Measurements from ENCODE around the gene NEK1. TPM values are rescaled to one million over a fixed set of nuclear protein-coding genes. Genes with fewer than 3 reads are reported as not detected.

The NEK1 gene
- total RNA-seq, 1 experiment from 2014 or later, result 6.0 TPM

DNA sequence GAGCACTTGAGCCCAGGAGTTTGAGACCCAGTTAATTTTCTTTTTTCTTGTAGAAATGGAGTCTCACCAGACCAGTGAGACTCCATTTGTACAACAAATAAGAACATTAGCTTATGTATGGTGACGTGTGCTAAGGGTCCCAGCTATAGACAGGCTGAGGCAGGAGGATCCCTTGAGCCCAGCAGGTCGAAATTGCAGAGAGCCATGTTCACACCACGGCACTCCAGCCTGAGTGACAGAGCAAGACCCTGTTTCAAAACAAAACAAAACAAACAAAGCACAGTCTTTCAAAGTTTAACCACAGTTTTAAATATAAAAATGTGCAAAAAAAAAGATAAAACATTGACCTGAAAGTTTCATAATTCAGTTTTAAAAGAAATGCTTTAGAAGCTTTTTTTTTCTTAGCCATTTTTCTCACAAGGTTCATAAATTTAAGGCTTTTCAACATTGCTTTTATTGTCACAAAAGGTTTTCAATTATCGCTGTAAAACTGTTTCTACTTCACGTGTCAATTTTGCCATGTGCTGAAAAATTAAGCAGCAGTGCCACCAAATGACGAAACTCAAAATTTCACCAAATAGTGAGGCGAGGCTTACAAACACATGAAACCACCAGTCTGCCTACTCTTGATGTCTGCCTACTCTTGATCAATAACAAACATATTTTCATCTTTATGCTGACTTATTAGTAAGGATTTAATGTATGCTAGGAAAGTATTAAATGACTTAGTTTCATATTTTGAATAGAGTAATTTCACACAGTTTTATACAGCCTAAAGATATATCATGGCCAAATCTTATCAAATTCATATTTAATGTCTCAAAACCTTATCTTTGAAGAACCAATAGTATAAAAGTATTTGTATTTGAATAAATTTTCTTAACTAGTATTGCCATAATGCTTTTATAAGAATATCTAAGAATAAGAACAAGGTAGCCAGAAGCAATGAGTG, 126.3 kb downstream of the NEK1 start:
- H3K4me3 Mint-ChIP-seq (ENCODE audit: low read depth, unreplicated experiment), result no peak overlapping the region
- H3K4me1 Mint-ChIP-seq (ENCODE audit: low read depth, unreplicated experiment), result no peaks in the 10 kb centered on the region
- H3K36me3 Mint-ChIP-seq (ENCODE audit: insufficient read depth, unreplicated experiment), result no peaks in the 10 kb centered on the region
- H3K27me3 Mint-ChIP-seq (ENCODE audit: unreplicated experiment), result no peaks in the 10 kb centered on the region
- TF ChIP-seq, protein P1, sequence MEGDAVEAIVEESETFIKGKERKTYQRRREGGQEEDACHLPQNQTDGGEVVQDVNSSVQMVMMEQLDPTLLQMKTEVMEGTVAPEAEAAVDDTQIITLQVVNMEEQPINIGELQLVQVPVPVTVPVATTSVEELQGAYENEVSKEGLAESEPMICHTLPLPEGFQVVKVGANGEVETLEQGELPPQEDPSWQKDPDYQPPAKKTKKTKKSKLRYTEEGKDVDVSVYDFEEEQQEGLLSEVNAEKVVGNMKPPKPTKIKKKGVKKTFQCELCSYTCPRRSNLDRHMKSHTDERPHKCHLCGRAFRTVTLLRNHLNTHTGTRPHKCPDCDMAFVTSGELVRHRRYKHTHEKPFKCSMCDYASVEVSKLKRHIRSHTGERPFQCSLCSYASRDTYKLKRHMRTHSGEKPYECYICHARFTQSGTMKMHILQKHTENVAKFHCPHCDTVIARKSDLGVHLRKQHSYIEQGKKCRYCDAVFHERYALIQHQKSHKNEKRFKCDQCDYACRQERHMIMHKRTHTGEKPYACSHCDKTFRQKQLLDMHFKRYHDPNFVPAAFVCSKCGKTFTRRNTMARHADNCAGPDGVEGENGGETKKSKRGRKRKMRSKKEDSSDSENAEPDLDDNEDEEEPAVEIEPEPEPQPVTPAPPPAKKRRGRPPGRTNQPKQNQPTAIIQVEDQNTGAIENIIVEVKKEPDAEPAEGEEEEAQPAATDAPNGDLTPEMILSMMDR (IDR thresholded peaks at IDR 0.05; ENCODE audit: unreplicated experiment), result no peak
- CTCF ChIA-PET, result interaction anchor here (0.9 kb wide), 1 partner anchor 233 kb away, joined by 3 read pairs; no protein-coding TSS in a partner anchor
- DNase-seq, result peak; percentile 50
- intact Hi-C loops (cut with micrococcal nuclease; ENCODE audit: unreplicated experiment), result loop anchor here (1.0 to 2.0 kb wide), 4 partner anchors 217 to 563 kb away; no protein-coding TSS in a partner anchor
- no TSS peak for BruUV-seq (replicated peaks)
- H3K27ac Mint-ChIP-seq (ENCODE audit: unreplicated experiment), result no peak overlapping the region
- H3K9me3 Mint-ChIP-seq (ENCODE audit: low read depth, unreplicated experiment), result no peaks in the 10 kb centered on the region

DNA sequence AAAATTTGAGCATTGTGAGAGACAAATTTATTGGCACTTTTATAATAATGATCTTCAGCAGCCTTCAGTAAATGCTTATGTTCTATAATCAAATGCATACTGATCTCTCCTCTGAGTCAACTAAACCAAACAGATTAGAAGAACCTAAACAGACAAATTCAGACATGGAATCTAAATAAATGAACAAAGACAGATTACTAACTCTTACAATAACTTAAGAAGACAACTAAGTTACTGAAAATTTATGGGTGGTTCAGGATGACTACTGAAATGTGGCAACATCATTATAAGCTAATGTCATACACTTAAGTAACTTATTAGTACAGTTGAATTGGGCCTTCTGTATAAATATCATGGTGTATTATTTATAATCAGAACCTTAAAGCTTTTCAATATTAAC, 127.3 kb downstream of the NEK1 start:
- no peaks in the 10 kb centered on the region for H3K9me3 Mint-ChIP-seq (ENCODE audit: low read depth, unreplicated experiment)
- no peaks in the 10 kb centered on the region for H3K27me3 Mint-ChIP-seq (ENCODE audit: unreplicated experiment)
- TF ChIP-seq, protein P1 (IDR thresholded peaks at IDR 0.05; ENCODE audit: unreplicated experiment), result no peak
- H3K36me3 Mint-ChIP-seq (ENCODE audit: insufficient read depth, unreplicated experiment), result no peaks in the 10 kb centered on the region
- no peaks in the 10 kb centered on the region for H3K4me1 Mint-ChIP-seq (ENCODE audit: low read depth, unreplicated experiment)
- intact Hi-C loops (cut with micrococcal nuclease; ENCODE audit: unreplicated experiment), result loop anchor here (1.0 to 2.0 kb wide), 3 partner anchors 216 to 562 kb away; no protein-coding TSS in a partner anchor
- no peak overlapping the region for H3K4me3 Mint-ChIP-seq (ENCODE audit: low read depth, unreplicated experiment)
- no peak for DNase-seq
- BruUV-seq (replicated peaks), result no TSS peak
- H3K27ac Mint-ChIP-seq (ENCODE audit: unreplicated experiment), result no peak overlapping the region
- CTCF ChIA-PET, result interaction anchor here (0.9 kb wide), 1 partner anchor 232 kb away, joined by 3 read pairs; no protein-coding TSS in a partner anchor

DNA sequence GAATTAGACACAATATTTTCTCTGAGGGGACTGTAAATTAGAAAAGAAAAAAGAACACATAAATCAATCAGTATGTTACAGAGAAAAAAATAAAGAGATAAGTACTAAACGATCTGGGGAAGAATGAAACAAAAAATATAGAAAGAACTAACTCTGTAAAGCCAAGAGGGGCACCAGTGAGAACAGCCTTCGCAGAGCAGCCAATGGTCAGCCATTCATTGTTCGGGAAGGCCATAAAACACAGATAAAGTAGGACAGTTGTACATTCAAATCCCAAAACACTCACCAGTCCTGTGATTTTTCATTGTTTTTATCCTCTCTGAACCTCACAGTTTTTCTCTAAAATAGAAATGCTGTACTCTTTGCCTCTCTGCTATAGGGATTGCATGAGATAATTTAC, 127.9 kb downstream of the NEK1 start:
- no peak overlapping the region for H3K27ac Mint-ChIP-seq (ENCODE audit: unreplicated experiment)
- no TSS peak for BruUV-seq (replicated peaks)
- H3K36me3 Mint-ChIP-seq (ENCODE audit: insufficient read depth, unreplicated experiment), result no peaks in the 10 kb centered on the region
- no peaks in the 10 kb centered on the region for H3K9me3 Mint-ChIP-seq (ENCODE audit: low read depth, unreplicated experiment)
- no peak overlapping the region for H3K4me3 Mint-ChIP-seq (ENCODE audit: low read depth, unreplicated experiment)
- no peak for DNase-seq
- H3K4me1 Mint-ChIP-seq (ENCODE audit: low read depth, unreplicated experiment), result no peaks in the 10 kb centered on the region
- CTCF ChIA-PET, result no interaction called here
- intact Hi-C loops (cut with micrococcal nuclease; ENCODE audit: unreplicated experiment), result loop anchor here (2.0 kb wide), 2 partner anchors 216 to 562 kb away; no protein-coding TSS in a partner anchor
- TF ChIP-seq, protein P1 (IDR thresholded peaks at IDR 0.05; ENCODE audit: unreplicated experiment), result no peak
- no peaks in the 10 kb centered on the region for H3K27me3 Mint-ChIP-seq (ENCODE audit: unreplicated experiment)

DNA sequence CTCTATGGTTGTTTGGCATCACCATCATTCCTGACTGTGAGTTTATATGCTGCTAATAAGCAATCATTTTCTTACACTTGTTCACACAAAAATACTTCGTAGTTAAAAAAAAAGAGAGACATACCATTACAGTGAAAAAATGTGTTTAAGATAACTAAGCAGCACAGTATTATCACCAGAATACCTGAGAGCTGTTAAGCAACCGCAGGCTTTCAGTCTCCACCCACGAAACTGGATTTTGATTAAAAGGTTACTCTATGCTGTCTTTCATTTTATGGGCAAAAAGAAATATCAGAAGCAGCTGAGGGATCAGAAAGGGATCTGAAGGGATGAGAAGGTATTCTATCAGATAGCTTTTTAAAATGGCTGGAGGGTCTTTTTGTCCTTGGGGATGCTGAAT, 148.3 kb downstream of the NEK1 start:
- intact Hi-C loops (cut with micrococcal nuclease; ENCODE audit: unreplicated experiment), result no loop called here
- Mint-ChIP-seq H3K27me3 (ENCODE audit: unreplicated experiment) (no peaks in the 10 kb centered on the region), H3K27ac (ENCODE audit: unreplicated experiment) (no peak overlapping the region), H3K4me3 (ENCODE audit: low read depth, unreplicated experiment) (no peak overlapping the region), H3K9me3 (ENCODE audit: low read depth, unreplicated experiment) (no peaks in the 10 kb centered on the region), H3K36me3 (ENCODE audit: insufficient read depth, unreplicated experiment) (no peaks in the 10 kb centered on the region), H3K4me1 (ENCODE audit: low read depth, unreplicated experiment) (no peaks in the 10 kb centered on the region)
- DNase-seq, result no peak
- CTCF ChIA-PET, result no interaction called here
- TF ChIP-seq, protein P1 (IDR thresholded peaks at IDR 0.05; ENCODE audit: unreplicated experiment), result no peak
- no TSS peak for BruUV-seq (replicated peaks)
